ENCODE data around the gene DDA1. TPM values are rescaled to one million over a fixed set of nuclear protein-coding genes. Genes with fewer than 3 reads are reported as not detected.

DDA1 gene
- total RNA-seq, 1 experiment from 2014 or later, result 72.5 TPM

- H3K4me1 ChIP-seq (replicated peaks; ENCODE audit: insufficient read depth), result peaks cover 39% of the 10 kb centered on the region
- BruUV-seq (replicated peaks), result no TSS peak
- peak overlapping the region; percentile 65 for H3K27ac ChIP-seq
- TF ChIP-seq EZH2 (IDR thresholded peaks at IDR 0.05; ENCODE audit: low read depth), result no peak
- TF ChIP-seq, protein P1, sequence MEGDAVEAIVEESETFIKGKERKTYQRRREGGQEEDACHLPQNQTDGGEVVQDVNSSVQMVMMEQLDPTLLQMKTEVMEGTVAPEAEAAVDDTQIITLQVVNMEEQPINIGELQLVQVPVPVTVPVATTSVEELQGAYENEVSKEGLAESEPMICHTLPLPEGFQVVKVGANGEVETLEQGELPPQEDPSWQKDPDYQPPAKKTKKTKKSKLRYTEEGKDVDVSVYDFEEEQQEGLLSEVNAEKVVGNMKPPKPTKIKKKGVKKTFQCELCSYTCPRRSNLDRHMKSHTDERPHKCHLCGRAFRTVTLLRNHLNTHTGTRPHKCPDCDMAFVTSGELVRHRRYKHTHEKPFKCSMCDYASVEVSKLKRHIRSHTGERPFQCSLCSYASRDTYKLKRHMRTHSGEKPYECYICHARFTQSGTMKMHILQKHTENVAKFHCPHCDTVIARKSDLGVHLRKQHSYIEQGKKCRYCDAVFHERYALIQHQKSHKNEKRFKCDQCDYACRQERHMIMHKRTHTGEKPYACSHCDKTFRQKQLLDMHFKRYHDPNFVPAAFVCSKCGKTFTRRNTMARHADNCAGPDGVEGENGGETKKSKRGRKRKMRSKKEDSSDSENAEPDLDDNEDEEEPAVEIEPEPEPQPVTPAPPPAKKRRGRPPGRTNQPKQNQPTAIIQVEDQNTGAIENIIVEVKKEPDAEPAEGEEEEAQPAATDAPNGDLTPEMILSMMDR (conservative IDR thresholded peaks at IDR 0.05), result no peak
- peaks cover 21% of the 10 kb centered on the region for H3K36me3 ChIP-seq (ENCODE audit: low read depth)
- H3F3A ChIP-seq (ENCODE audit: insufficient read depth, low read depth), result peaks cover 50% of the 10 kb centered on the region
- intact Hi-C loops (cut with micrococcal nuclease; ENCODE audit: unreplicated experiment), result no loop called here
- H3K4me2 ChIP-seq, result peak overlapping the region; percentile 85
- H3K27me3 ChIP-seq (ENCODE audit: insufficient read depth, low read depth), result no peaks in the 10 kb centered on the region
- no peak overlapping the region for H2AFZ ChIP-seq
- H3K79me2 ChIP-seq (ENCODE audit: low read depth), result peaks cover 69% of the 10 kb centered on the region
- no peaks in the 10 kb centered on the region for H3K9me3 ChIP-seq (ENCODE audit: insufficient read depth, low read depth)
- H3K4me3 ChIP-seq, result peak overlapping the region; percentile 46; the same call in 1 of the 2 replicates
- H4K20me1 ChIP-seq (ENCODE audit: insufficient read depth), result peaks cover 12% of the 10 kb centered on the region
- POLR2A ChIA-PET (ENCODE audit: unreplicated experiment), result interaction anchor here (0.6 to 0.8 kb wide), 3 partner anchors 75 to 549 kb away, joined by 4 to 9 read pairs (median 4); no protein-coding TSS in a partner anchor
- CTCF ChIA-PET, result interaction anchor here (1.7 kb wide), 1 partner anchor 19 kb away, joined by 8 read pairs; no protein-coding TSS in a partner anchor
- H3K9me2 ChIP-seq (ENCODE audit: insufficient read depth), result no peaks in the 10 kb centered on the region
- DNase-seq, result peak; percentile 78 to 90
Measured at GRCh38 chr19:17311455-17312188, 2.3 kb downstream of the DDA1 start.

DNA sequence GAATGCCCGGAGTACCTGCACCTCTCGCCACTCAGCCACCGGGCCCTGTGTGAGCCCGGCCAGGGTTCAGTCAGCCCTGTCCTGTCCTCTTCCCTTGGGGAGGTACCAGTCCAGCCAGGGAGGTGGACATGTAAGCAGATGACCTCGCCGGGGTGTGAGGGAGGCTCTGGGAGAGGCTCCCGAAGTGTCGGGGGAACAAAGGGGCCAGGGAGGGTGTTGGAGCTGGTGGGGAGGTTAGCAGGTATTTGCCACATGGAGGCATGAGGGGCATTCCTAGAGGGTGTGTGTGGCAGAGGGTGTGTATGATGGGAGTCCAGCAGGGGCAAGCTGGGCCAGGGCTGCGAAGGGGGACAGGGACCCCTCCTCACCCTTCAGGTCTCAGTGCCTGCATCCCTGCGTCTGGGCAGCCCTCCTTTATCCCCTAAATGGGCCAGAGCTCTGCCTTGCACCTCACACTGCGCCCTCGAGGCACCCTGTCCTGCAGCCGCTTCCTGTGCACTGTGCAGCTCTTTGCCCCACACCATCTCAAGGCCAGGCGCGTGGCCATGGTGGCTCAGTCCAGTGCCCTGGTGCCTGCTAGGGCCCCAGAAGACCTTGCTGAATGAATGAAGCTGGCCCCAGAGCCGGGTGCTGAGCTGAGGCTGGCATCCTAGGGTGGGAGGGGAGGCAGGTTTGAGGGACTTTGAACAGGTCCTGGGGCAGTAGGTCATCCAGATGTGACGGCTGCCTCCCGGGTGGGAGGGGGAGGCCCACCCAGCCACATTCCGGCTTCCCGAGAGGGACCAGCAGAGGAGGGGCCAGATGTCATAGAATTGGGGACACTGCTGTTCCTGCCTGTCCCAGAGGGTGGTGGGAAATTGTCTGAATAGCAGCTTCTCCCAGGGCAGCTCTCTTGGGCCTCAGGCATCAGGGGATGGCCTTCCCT is 3.1 kb downstream of the DDA1 start:
- peaks cover 56% of the 10 kb centered on the region for H3F3A ChIP-seq (ENCODE audit: insufficient read depth, low read depth)
- intact Hi-C loops (cut with micrococcal nuclease; ENCODE audit: unreplicated experiment), result no loop called here
- H3K4me3 ChIP-seq, result peak overlapping the region; percentile 46
- peaks cover 12% of the 10 kb centered on the region for H4K20me1 ChIP-seq (ENCODE audit: insufficient read depth)
- no peaks in the 10 kb centered on the region for H3K9me3 ChIP-seq (ENCODE audit: insufficient read depth, low read depth)
- TF ChIP-seq EZH2 (IDR thresholded peaks at IDR 0.05; ENCODE audit: low read depth), result no peak
- TF ChIP-seq, protein P1 (conservative IDR thresholded peaks at IDR 0.05), result no peak
- no peaks in the 10 kb centered on the region for H3K27me3 ChIP-seq (ENCODE audit: insufficient read depth, low read depth)
- H3K9me2 ChIP-seq (ENCODE audit: insufficient read depth), result no peaks in the 10 kb centered on the region
- no TSS peak for BruUV-seq (replicated peaks)
- no peak for DNase-seq
- no peak overlapping the region for H2AFZ ChIP-seq
- peaks cover 37% of the 10 kb centered on the region for H3K4me1 ChIP-seq (replicated peaks; ENCODE audit: insufficient read depth)
- H3K27ac ChIP-seq, result peak overlapping the region; percentile 65
- peak overlapping the region; percentile 85 for H3K4me2 ChIP-seq
- POLR2A ChIA-PET (ENCODE audit: unreplicated experiment), result interaction anchor here (0.6 to 0.8 kb wide), 3 partner anchors 76 to 548 kb away, joined by 4 to 9 read pairs (median 4); no protein-coding TSS in a partner anchor
- peaks cover 61% of the 10 kb centered on the region for H3K79me2 ChIP-seq (ENCODE audit: low read depth)
- H3K36me3 ChIP-seq (ENCODE audit: low read depth), result peaks cover 26% of the 10 kb centered on the region
- CTCF ChIA-PET, result interaction anchor here (0.6 to 1.7 kb wide), 2 partner anchors 20 to 54 kb away, joined by 3 to 8 read pairs; no protein-coding TSS in a partner anchor

DNA sequence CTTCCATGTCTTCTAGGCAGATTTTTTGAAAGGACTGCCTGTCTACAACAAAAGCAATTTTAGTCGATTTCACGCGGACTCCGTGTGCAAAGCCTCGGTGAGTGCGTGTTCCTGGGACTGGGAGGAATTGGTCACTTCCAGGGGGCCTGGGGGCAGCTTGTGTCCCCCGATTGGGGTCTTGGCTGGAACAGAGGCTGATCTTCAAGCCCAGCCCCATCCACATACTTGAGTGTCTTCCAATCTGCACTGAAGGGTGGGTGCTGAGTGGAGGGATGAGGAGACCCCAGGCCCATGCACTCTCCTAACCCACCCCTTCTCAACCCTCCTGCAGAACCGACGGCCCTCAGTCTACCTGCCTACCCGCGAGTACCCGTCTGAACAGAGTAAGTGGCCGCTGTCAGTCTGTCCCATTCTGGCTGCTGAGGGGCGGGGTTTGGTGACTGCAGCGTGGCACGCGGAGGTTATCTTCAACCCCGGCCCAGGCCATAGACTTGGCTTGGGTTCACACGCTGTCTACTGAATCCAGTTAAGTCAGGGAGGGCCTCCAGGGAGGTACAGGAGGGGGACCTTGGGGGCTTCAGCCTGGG is 4.7 kb downstream of the DDA1 start:
- H3K27ac ChIP-seq, result no peak overlapping the region
- peaks cover 55% of the 10 kb centered on the region for H3F3A ChIP-seq (ENCODE audit: insufficient read depth, low read depth)
- H3K9me3 ChIP-seq (ENCODE audit: insufficient read depth, low read depth), result no peaks in the 10 kb centered on the region
- TF ChIP-seq EZH2 (IDR thresholded peaks at IDR 0.05; ENCODE audit: low read depth), result no peak
- TF ChIP-seq, protein P1 (conservative IDR thresholded peaks at IDR 0.05), result no peak
- H3K27me3 ChIP-seq (ENCODE audit: insufficient read depth, low read depth), result no peaks in the 10 kb centered on the region
- H3K79me2 ChIP-seq (ENCODE audit: low read depth), result peaks cover 71% of the 10 kb centered on the region
- BruUV-seq (replicated peaks), result no TSS peak
- H3K9me2 ChIP-seq (ENCODE audit: insufficient read depth), result no peaks in the 10 kb centered on the region
- H2AFZ ChIP-seq, result no peak overlapping the region
- peaks cover 33% of the 10 kb centered on the region for H3K36me3 ChIP-seq (ENCODE audit: low read depth)
- H3K4me1 ChIP-seq (replicated peaks; ENCODE audit: insufficient read depth), result peaks cover 43% of the 10 kb centered on the region
- no peak overlapping the region for H3K4me3 ChIP-seq
- intact Hi-C loops (cut with micrococcal nuclease; ENCODE audit: unreplicated experiment), result no loop called here
- no peak for DNase-seq
- H4K20me1 ChIP-seq (ENCODE audit: insufficient read depth), result peaks cover 12% of the 10 kb centered on the region
- ChIA-PET POLR2A (ENCODE audit: unreplicated experiment) (no interaction called here), CTCF (no interaction called here)
- H3K4me2 ChIP-seq, result no peak overlapping the region

Data from PC-9 (cell line).